ENCODE results near the gene LNPEP.
"Not testable (repeated sequence)": the region's sequence is repeated elsewhere in the genome, so short reads cannot be mapped to it uniquely, and the experiment has no call there.

The LNPEP gene

GRCh38 chr5:97072696-97073095 lies 136.8 kb downstream of the LNPEP start:
- no peak overlapping the region for H3K4me3 ChIP-seq (ENCODE audit: low read length)
- no peaks in the 10 kb centered on the region for H3K36me3 ChIP-seq (ENCODE audit: control insufficient read depth, low read depth, low read length)
- H3K27ac ChIP-seq (ENCODE audit: low read length): no peak overlapping the region
- H3K4me1 ChIP-seq (ENCODE audit: control insufficient read depth, low read depth, low read length): no peaks in the 10 kb centered on the region
- H3K9me3 ChIP-seq (ENCODE audit: control insufficient read depth, low read depth, low read length): no peaks in the 10 kb centered on the region
- H3K27me3 ChIP-seq (ENCODE audit: control insufficient read depth, insufficient read depth, low read length): no peaks in the 10 kb centered on the region
- H3K9ac ChIP-seq (ENCODE audit: low read length): no peak overlapping the region

DNA sequence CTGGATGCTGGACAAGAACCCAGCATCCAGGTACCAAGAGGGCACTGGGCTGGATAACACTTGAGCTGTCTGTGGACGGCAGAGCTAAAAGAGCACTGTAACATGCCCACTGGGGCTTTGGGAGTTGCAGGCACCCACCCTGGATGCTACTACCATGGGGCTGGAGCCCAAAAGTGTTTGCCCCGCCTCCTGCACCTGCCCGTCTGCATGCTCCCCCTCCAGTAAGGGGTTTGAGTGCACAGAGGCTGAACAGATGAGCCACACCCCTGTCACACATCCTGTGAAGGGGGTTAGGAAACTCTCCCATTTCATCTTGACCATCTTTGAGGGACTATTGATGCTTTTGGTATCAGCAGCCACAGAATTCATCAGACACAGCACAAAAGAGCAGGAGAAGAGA lies 137.5 kb downstream of the LNPEP start:
- no peak overlapping the region for H3K27ac ChIP-seq (ENCODE audit: low read length)
- H3K9me3 ChIP-seq (ENCODE audit: control insufficient read depth, low read depth, low read length): no peaks in the 10 kb centered on the region
- no peaks in the 10 kb centered on the region for H3K36me3 ChIP-seq (ENCODE audit: control insufficient read depth, low read depth, low read length)
- H3K4me1 ChIP-seq (ENCODE audit: control insufficient read depth, low read depth, low read length): no peaks in the 10 kb centered on the region
- H3K27me3 ChIP-seq (ENCODE audit: control insufficient read depth, insufficient read depth, low read length): no peaks in the 10 kb centered on the region
- H3K4me3 ChIP-seq (ENCODE audit: low read length): no peak overlapping the region
- no peak overlapping the region for H3K9ac ChIP-seq (ENCODE audit: low read length)

GRCh38 chr5:97074859-97075489 lies 139.1 kb downstream of the LNPEP start:
- Histone ChIP-seq H3K4me1 (ENCODE audit: control insufficient read depth, low read depth, low read length) (no peaks in the 10 kb centered on the region), H3K9me3 (ENCODE audit: control insufficient read depth, low read depth, low read length) (no peaks in the 10 kb centered on the region), H3K9ac (ENCODE audit: low read length) (no peak overlapping the region), H3K27me3 (ENCODE audit: control insufficient read depth, insufficient read depth, low read length) (no peaks in the 10 kb centered on the region), H3K36me3 (ENCODE audit: control insufficient read depth, low read depth, low read length) (no peaks in the 10 kb centered on the region), H3K4me3 (ENCODE audit: low read length) (no peak overlapping the region), H3K27ac (ENCODE audit: low read length) (no peak overlapping the region)

DNA sequence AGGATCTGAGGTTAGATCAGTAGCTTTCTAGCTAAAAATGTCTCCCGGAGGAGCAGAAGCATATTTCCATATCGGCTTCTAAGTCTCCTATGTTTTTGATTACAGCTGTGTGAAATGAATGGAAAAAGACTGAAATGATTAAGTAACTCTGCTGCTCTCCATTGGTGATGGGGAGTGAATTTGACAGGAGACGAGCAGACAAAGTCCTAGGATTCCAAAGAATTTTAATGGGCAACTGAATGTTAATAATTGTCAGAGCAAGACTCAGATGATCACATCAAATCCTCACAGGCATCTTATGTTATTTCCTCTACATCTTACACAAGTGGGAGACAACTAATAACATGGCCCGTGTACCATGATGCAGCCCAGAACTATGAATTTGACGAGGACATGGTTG lies 139.8 kb downstream of the LNPEP start:
- Histone ChIP-seq H3K9ac (ENCODE audit: low read length) (no peak overlapping the region), H3K27me3 (ENCODE audit: control insufficient read depth, insufficient read depth, low read length) (no peaks in the 10 kb centered on the region), H3K27ac (ENCODE audit: low read length) (no peak overlapping the region), H3K9me3 (ENCODE audit: control insufficient read depth, low read depth, low read length) (no peaks in the 10 kb centered on the region), H3K4me3 (ENCODE audit: low read length) (no peak overlapping the region), H3K36me3 (ENCODE audit: control insufficient read depth, low read depth, low read length) (no peaks in the 10 kb centered on the region), H3K4me1 (ENCODE audit: control insufficient read depth, low read depth, low read length) (no peaks in the 10 kb centered on the region)

GRCh38 chr5:97076098-97076497 lies 140.2 kb downstream of the LNPEP start:
- no peak overlapping the region for H3K9ac ChIP-seq (ENCODE audit: low read length)
- H3K9me3 ChIP-seq (ENCODE audit: control insufficient read depth, low read depth, low read length): no peaks in the 10 kb centered on the region
- H3K4me1 ChIP-seq (ENCODE audit: control insufficient read depth, low read depth, low read length): no peaks in the 10 kb centered on the region
- H3K27me3 ChIP-seq (ENCODE audit: control insufficient read depth, insufficient read depth, low read length): no peaks in the 10 kb centered on the region
- no peak overlapping the region for H3K4me3 ChIP-seq (ENCODE audit: low read length)
- no peaks in the 10 kb centered on the region for H3K36me3 ChIP-seq (ENCODE audit: control insufficient read depth, low read depth, low read length)
- no peak overlapping the region for H3K27ac ChIP-seq (ENCODE audit: low read length)

DNA sequence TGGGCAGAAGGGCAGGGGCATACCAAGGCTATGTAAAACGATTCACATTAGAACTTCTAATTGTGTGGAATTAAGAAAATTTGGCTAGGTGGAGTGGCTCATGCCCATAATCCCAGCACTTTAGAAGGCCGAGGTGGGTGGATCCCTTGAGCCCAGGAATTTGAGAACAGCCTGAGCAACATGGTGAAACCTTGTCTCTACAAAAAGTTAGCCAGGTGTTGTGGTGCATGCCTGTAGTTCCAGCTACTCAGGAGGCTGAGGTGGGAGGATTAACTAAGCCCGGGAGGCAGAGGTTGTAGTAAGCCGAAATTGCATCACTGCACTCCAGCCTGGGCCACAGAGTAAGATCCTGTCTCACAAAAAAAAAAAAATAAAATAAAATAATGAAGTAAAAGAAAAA lies 141.4 kb downstream of the LNPEP start:
- H3K36me3 ChIP-seq (ENCODE audit: control insufficient read depth, low read depth, low read length): no peaks in the 10 kb centered on the region
- H3K27ac ChIP-seq (ENCODE audit: low read length): no peak overlapping the region
- H3K27me3 ChIP-seq (ENCODE audit: control insufficient read depth, insufficient read depth, low read length): no peaks in the 10 kb centered on the region
- H3K4me3 ChIP-seq (ENCODE audit: low read length): no peak overlapping the region
- H3K4me1 ChIP-seq (ENCODE audit: control insufficient read depth, low read depth, low read length): no peaks in the 10 kb centered on the region
- no peaks in the 10 kb centered on the region for H3K9me3 ChIP-seq (ENCODE audit: control insufficient read depth, low read depth, low read length)
- H3K9ac ChIP-seq (ENCODE audit: low read length): no peak overlapping the region

DNA sequence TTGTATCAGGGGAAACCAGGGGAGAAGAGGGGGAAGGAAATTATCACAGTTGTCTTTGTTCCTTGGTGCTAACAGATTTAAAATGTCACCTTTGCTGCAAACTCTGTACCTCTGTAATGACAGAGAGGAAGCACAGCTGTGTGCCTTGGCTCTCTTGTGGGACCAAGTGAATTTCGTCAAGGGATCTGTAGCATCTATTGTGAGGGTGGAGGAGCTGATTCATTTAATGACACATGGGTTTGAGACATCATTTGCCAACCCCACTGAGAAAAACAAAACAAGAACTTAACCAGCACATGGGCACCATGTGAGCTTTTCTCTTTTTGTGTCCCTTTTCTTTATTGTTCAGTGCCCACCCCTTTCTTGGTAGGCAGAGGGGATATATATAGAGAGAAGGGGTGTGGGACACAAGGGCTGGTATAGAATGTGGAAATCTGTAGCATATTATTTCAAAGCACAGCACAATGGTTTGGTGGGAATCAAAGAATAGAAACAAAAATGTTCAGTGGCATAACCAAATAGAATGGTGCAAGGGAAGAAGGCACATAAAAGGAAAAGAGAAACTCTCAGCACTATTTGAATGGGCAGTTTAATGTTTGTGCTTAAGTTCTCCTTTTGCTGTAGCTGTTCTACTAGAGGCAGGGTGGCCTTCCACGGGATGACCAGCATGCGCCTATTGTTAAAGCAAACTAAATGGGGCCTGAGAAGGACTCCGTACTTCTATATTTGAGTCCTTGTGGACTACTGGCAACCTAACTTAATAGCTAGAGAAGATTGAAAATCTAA lies 143.3 kb downstream of the LNPEP start:
- H3K27me3 ChIP-seq (ENCODE audit: control insufficient read depth, insufficient read depth, low read length): no peaks in the 10 kb centered on the region
- H3K36me3 ChIP-seq (ENCODE audit: control insufficient read depth, low read depth, low read length): no peaks in the 10 kb centered on the region
- no peak overlapping the region for H3K9ac ChIP-seq (ENCODE audit: low read length)
- H3K4me1 ChIP-seq (ENCODE audit: control insufficient read depth, low read depth, low read length): no peaks in the 10 kb centered on the region
- no peak overlapping the region for H3K4me3 ChIP-seq (ENCODE audit: low read length)
- H3K27ac ChIP-seq (ENCODE audit: low read length): no peak overlapping the region
- H3K9me3 ChIP-seq (ENCODE audit: control insufficient read depth, low read depth, low read length): no peaks in the 10 kb centered on the region

GRCh38 chr5:97084782-97085458 lies 149.0 kb downstream of the LNPEP start:
- H3K9ac ChIP-seq (ENCODE audit: low read length); H3K36me3 ChIP-seq (ENCODE audit: control insufficient read depth, low read depth, low read length); H3K27ac ChIP-seq (ENCODE audit: low read length); H3K4me1 ChIP-seq (ENCODE audit: control insufficient read depth, low read depth, low read length); H3K4me3 ChIP-seq (ENCODE audit: low read length); H3K9me3 ChIP-seq (ENCODE audit: control insufficient read depth, low read depth, low read length); H3K27me3 ChIP-seq (ENCODE audit: control insufficient read depth, insufficient read depth, low read length): not testable (repeated sequence)

- H3K36me3 ChIP-seq (ENCODE audit: control insufficient read depth, low read depth, low read length): no peaks in the 10 kb centered on the region
- H3K4me1 ChIP-seq (ENCODE audit: control insufficient read depth, low read depth, low read length): no peaks in the 10 kb centered on the region
- H3K27ac ChIP-seq (ENCODE audit: low read length): no peak overlapping the region
- no peak overlapping the region for H3K9ac ChIP-seq (ENCODE audit: low read length)
- no peaks in the 10 kb centered on the region for H3K9me3 ChIP-seq (ENCODE audit: control insufficient read depth, low read depth, low read length)
- no peak overlapping the region for H3K4me3 ChIP-seq (ENCODE audit: low read length)
- H3K27me3 ChIP-seq (ENCODE audit: control insufficient read depth, insufficient read depth, low read length): no peaks in the 10 kb centered on the region
Observed at GRCh38 chr5:97085459-97086181, 149.7 kb downstream of the LNPEP start.

Measured in iPS-18a (cell line).